ENCODE results near the gene BBS1. TPM values are rescaled to one million over a fixed set of nuclear protein-coding genes. Genes with fewer than 3 reads are reported as not detected.

Gene BBS1
- total RNA-seq, 2 donors from 2014 or later, result 52.4 to 67.3 TPM

Other genes starting within 250 kb of the BBS1 start
- 100 to 1,000 TPM; 122 to 126 TPM for gene RAB1B, start 242.0 kb upstream of the BBS1 start, total RNA-seq
- gene CNIH2, start 232.5 kb upstream of the BBS1 start, total RNA-seq, result 1 to 10 TPM; 3.5 to 3.8 TPM
- gene YIF1A, start 221.5 kb upstream of the BBS1 start, total RNA-seq, result 10 to 100 TPM; 70.6 to 80.1 TPM
- under 1 TPM in 1 of 2 donors, not detected in 1; 0.20 TPM for gene TMEM151A, start 218.7 kb upstream of the BBS1 start, total RNA-seq
- gene CD248, start 193.6 kb upstream of the BBS1 start, total RNA-seq, result under 1 TPM; 0.33 to 0.40 TPM
- 1 to 10 TPM; 2.2 to 2.6 TPM for gene RIN1, start 174.2 kb upstream of the BBS1 start, total RNA-seq
- 10 to 100 TPM; 38.7 to 40.3 TPM for gene BRMS1, start 165.5 kb upstream of the BBS1 start, total RNA-seq
- gene B4GAT1, start 163.0 kb upstream of the BBS1 start, total RNA-seq, result 10 to 100 TPM; 29.4 to 45.7 TPM
- 10 to 100 TPM; 30.8 to 32.4 TPM for gene SLC29A2, start 138.9 kb upstream of the BBS1 start, total RNA-seq
- not detected for gene NPAS4, start 89.6 kb upstream of the BBS1 start, total RNA-seq
- 100 to 1,000 TPM in 1 of 2 donors, 10 to 100 TPM in 1; 84.5 to 111 TPM for gene MRPL11, start 71.8 kb upstream of the BBS1 start, total RNA-seq
- 10 to 100 TPM in 1 of 2 donors, 1 to 10 TPM in 1; 9.0 to 12.4 TPM for gene PELI3, start 43.7 kb upstream of the BBS1 start, total RNA-seq
- 10 to 100 TPM; 84.8 to 86.3 TPM for gene DPP3, start 30.2 kb upstream of the BBS1 start, total RNA-seq
- gene ZDHHC24, start 35.4 kb downstream of the BBS1 start, total RNA-seq, result 10 to 100 TPM; 10.6 to 11.7 TPM
- 1 to 10 TPM; 1.7 to 5.3 TPM for gene ACTN3, start 36.3 kb downstream of the BBS1 start, total RNA-seq
- 10 to 100 TPM in 1 of 2 donors, 1 to 10 TPM in 1; 5.0 to 18.6 TPM for gene CTSF, start 58.0 kb downstream of the BBS1 start, total RNA-seq
- gene CCDC87, start 82.4 kb downstream of the BBS1 start, total RNA-seq, result 1 to 10 TPM in 1 of 2 donors, under 1 TPM in 1; 0.84 to 1.5 TPM
- gene CCS, start 82.5 kb downstream of the BBS1 start, total RNA-seq, result 10 to 100 TPM; 62.9 to 64.7 TPM
- gene RBM14, start 106.0 kb downstream of the BBS1 start, total RNA-seq, result 100 to 1,000 TPM in 1 of 2 donors, 10 to 100 TPM in 1; 90.0 to 110 TPM
- gene RBM4, start 128.1 kb downstream of the BBS1 start, total RNA-seq, result 100 to 1,000 TPM; 151 to 191 TPM
- 10 to 100 TPM; 23.3 to 28.5 TPM for gene RBM4B, start 167.3 kb downstream of the BBS1 start, total RNA-seq
- gene SPTBN2, start 218.6 kb downstream of the BBS1 start, total RNA-seq, result 10 to 100 TPM; 36.0 to 46.0 TPM